ENCODE data around the gene CHERP.
A peak's percentile ranks its signal among the peaks of the same experiment; 100 is the strongest.

Gene CHERP

GRCh38 chr19:16542045-16542909 lies at the start of gene CHERP:
CHERP (minus strand) TSS chr19:16542437; CDS start chr19:16542378, 59 bp downstream.
- peak; percentile 99 for DNase-seq

- DNase-seq: peak; percentile 24
Observed at GRCh38 chr19:16590876-16591802, 48.9 kb upstream of the CHERP start.

- peak; percentile 62 for DNase-seq
Observed at GRCh38 chr19:16589917-16590316, 47.7 kb upstream of the CHERP start.

GRCh38 chr19:16588824-16589577 lies 46.8 kb upstream of the CHERP start:
- peak; percentile 48 for DNase-seq

GRCh38 chr19:16587833-16588823 lies 45.9 kb upstream of the CHERP start:
- peak; percentile 44 for DNase-seq

GRCh38 chr19:16586991-16587832 lies 45.0 kb upstream of the CHERP start:
- DNase-seq: peak; percentile 86

GRCh38 chr19:16586477-16586871 lies 44.2 kb upstream of the CHERP start:
- no peak for DNase-seq

GRCh38 chr19:16585808-16586476 lies 43.7 kb upstream of the CHERP start:
- no peak for DNase-seq

GRCh38 chr19:16585094-16585801 lies 43.0 kb upstream of the CHERP start:
- DNase-seq: no peak

GRCh38 chr19:16584248-16585093 lies 42.2 kb upstream of the CHERP start:
- DNase-seq: peak; percentile 97

GRCh38 chr19:16582486-16583261 lies 40.4 kb upstream of the CHERP start:
- DNase-seq: no peak

GRCh38 chr19:16581971-16582343 lies 39.7 kb upstream of the CHERP start:
- no peak for DNase-seq

GRCh38 chr19:16581145-16581970 lies 39.1 kb upstream of the CHERP start:
- DNase-seq: no peak

GRCh38 chr19:16579381-16579780 lies 37.1 kb upstream of the CHERP start:
- DNase-seq: no peak

GRCh38 chr19:16577531-16577985 lies 35.3 kb upstream of the CHERP start:
- no peak for DNase-seq

GRCh38 chr19:16576690-16577530 lies 34.7 kb upstream of the CHERP start:
- no peak for DNase-seq

Data from NCI-H82 (cell line).